LNCaP clone FGC (cell line): Measurements from ENCODE around the gene TFF1.

Source experiments
- DNase-seq: peaks from one replicate; pipeline ENCODE4 v3.0.0-alpha.2; 2011; ENCODE audit warnings: low read depth
- H3K4me3 ChIP-seq: 2 replicates; pipeline ENCODE4 v1.5.1; 2011; ENCODE audit warnings: mild to moderate bottlenecking, low read depth, low read length, control low read depth
- CTCF ChIP-seq: IDR thresholded peaks from 2 replicates; pipeline ENCODE4 v1.5.1; 2012; ENCODE audit warnings: mild to moderate bottlenecking; ENCODE audit not compliant: control insufficient read depth, insufficient read depth; ENCODE audit errors: extremely low read depth

TFF1 gene

GRCh38 chr21:42393443-42393950 lies 27.2 kb upstream of the TFF1 start:
- DNase-seq, result no peak
- no peak for TF ChIP-seq CTCF

GRCh38 chr21:42392731-42393442 lies 26.6 kb upstream of the TFF1 start:
- no peak overlapping the region for H3K4me3 ChIP-seq
- TF ChIP-seq CTCF, result no peak
- no peak for DNase-seq

More at GRCh38 chr21:42393443-42393950, 27.2 kb upstream of the TFF1 start:
- no peak overlapping the region for H3K4me3 ChIP-seq

GRCh38 chr21:42391297-42391696 lies 25.0 kb upstream of the TFF1 start:
- no peak for TF ChIP-seq CTCF
- H3K4me3 ChIP-seq, result no peak overlapping the region
- DNase-seq, result no peak

- H3K4me3 ChIP-seq, result no peak overlapping the region
- no peak for TF ChIP-seq CTCF
- DNase-seq, result no peak
Measured at GRCh38 chr21:42390696-42391095, 24.4 kb upstream of the TFF1 start.

- TF ChIP-seq CTCF, result no peak
- no peak overlapping the region for H3K4me3 ChIP-seq
- DNase-seq, result no peak
Measured at GRCh38 chr21:42390193-42390592, 23.9 kb upstream of the TFF1 start.

DNA sequence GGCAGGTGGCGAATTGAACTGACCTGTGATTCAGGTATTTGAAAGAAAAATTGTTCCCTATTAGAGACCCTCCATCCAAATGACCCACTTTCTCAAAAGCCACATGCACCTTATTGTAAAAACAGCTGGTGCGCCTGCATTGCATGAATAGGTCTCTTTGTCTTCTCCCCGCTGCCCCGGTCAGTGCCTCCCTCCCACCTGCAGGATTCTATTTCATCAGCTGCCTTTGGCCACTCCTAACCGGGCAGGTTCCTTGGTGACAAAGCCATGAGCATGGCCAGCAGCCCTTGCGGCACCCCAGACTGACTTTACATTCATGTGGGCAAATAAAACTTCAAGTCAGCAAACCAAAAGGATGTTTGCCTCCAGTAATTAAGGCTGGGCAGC lies 23.1 kb upstream of the TFF1 start:
- no peak for DNase-seq
- TF ChIP-seq CTCF, result no peak
- H3K4me3 ChIP-seq, result no peak overlapping the region

DNA sequence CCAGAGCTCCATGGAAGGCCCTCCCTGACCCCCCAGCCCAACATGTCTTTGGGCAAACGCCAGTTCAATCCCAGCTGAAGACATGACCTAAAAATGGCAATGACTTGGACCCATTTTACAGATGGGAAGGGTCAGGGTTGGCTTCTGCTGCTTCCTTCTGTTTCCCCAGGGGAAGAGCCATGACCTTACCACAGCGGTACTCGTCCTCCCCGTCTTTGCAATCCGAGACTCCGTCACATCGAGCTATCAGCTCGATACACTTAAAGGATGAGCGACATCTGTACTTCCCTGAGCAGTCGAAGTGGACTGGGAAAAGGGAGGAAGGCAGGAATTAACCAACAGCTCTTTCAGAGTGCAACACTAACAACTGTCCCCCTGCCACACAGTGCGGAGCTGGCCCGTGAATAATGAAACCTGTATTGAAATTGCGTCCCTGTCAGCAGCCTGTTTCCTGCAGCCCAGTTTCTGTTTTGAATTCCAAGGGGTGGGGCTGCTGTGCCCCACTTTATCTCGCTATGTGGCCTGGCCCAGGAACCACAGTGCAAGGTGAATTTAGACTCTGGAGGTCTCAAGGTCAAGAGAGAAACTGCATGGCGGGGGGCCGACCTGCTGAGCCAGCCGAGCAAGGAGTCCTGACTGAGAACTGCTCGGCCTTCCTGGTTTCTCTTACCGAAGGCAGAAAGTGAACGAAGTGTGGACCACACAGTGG lies 22.6 kb upstream of the TFF1 start:
- TF ChIP-seq CTCF, result no peak
- DNase-seq, result no peak
- H3K4me3 ChIP-seq, result no peak overlapping the region
